PFSK-1 (cell line): ENCODE measurements around the gene PRDM12.

Experiments
- FOXP2 ChIP-seq: optimal IDR thresholded peaks from 2 replicates; pipeline ENCODE3; 2011; ENCODE audit warnings: borderline replicate concordance, control low read depth, inconsistent platforms; ENCODE audit not compliant: insufficient read depth; ENCODE audit errors: extremely low read length, extremely low read depth
- POLR2AphosphoS5 ChIP-seq: IDR thresholded peaks from 2 replicates; pipeline ENCODE4 v1.6.1; 2012; ENCODE audit warnings: low read depth, mild to moderate bottlenecking, control low read depth, low read length, moderate library complexity
- SIN3A ChIP-seq: IDR thresholded peaks from 2 replicates; pipeline ENCODE4 v1.6.1; 2012; ENCODE audit warnings: mild to moderate bottlenecking, low read length, moderate library complexity, borderline replicate concordance; ENCODE audit not compliant: insufficient read depth
- TAF1 ChIP-seq: IDR thresholded peaks from 2 replicates; pipeline ENCODE4 v1.6.1; 2012; ENCODE audit warnings: low read length, control low read depth, borderline replicate concordance; ENCODE audit not compliant: insufficient read depth
- TF ChIP-seq, protein P1 (sequence below), 2 experiments: IDR thresholded peaks; 2 replicates each; pipeline versions ENCODE4 v1.6.1 to v1.8.0; 2011 to 2012; ENCODE audit warnings: low read depth in 2 of 2, low read length in 2 of 2, control low read depth in 1 of 2, inconsistent platforms in 1 of 2, mild to moderate bottlenecking in 1 of 2, moderate library complexity in 1 of 2; ENCODE audit not compliant: insufficient read depth in 1 of 2

The PRDM12 gene

DNA sequence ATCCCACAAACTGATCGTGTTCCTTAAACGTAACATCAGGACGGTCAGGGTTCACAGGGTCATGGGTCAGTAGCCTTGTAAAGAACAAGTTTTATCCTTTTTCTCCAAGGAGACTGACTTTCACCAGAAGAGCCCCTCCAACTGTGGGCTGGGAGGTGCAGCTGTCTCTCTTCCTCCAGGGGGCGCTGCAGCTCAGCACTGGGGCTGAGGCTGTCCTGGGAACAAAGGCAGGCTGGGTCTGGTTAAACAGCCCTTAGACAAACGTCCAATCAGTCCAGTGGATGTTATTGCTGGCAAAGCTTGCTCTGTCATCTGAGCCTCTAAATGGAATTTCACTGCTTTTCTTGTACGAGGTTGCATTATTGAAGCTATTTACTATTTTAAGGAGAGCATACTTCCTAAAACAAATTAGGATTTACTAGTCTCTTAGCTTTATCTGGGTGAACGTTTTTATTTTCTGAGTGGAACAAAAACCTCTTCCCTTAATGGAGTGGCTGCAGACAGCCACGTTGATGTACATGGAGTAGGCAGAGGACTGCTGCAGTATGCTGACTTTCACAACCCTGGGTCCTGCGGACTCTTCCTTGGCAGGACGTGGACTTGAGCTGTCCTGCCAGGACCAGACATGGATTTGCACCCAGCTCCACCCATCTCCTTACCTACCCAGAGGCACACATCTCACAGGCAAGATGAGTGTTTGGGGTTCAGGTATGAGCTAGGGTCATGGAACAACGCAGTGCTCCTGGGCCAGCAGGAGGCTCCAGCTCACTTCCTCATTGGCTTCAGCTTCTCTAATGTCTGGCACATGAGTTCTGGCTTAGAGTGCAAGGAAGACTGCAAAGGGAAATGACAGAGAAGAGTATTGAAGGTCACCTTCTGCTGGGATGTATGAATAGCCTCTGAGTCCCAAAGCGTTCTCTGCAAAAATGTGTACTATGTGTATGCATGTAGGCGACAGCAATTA, 36.9 kb downstream of the PRDM12 start:
- TF ChIP-seq SIN3A (no peak), POLR2AphosphoS5 (peak; percentile 27; the same call in 1 of the 2 replicates)

DNA sequence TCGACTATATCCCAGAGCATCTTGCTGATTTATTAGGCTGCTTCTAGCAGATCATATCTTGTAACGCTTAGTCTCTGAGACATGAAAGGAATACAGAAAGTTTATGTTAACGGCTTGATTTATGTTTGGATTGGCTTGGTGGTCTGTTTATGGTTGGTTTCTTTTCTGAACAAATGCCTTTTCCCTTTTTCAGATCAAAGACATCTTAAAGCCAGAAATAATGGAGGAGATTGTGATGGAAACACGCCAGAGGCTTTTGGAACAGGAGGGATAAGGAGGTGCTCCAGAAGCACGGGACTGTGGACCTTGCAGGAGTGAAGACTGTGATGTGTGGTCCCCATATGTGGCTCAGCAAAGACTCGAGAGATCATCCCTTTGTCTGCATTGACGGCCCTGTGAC, 39.1 kb downstream of the PRDM12 start:
- TF ChIP-seq FOXP2 (no peak), POLR2AphosphoS5 (no peak), TAF1 (no peak), SIN3A (no peak)
- TF ChIP-seq, protein P1, sequence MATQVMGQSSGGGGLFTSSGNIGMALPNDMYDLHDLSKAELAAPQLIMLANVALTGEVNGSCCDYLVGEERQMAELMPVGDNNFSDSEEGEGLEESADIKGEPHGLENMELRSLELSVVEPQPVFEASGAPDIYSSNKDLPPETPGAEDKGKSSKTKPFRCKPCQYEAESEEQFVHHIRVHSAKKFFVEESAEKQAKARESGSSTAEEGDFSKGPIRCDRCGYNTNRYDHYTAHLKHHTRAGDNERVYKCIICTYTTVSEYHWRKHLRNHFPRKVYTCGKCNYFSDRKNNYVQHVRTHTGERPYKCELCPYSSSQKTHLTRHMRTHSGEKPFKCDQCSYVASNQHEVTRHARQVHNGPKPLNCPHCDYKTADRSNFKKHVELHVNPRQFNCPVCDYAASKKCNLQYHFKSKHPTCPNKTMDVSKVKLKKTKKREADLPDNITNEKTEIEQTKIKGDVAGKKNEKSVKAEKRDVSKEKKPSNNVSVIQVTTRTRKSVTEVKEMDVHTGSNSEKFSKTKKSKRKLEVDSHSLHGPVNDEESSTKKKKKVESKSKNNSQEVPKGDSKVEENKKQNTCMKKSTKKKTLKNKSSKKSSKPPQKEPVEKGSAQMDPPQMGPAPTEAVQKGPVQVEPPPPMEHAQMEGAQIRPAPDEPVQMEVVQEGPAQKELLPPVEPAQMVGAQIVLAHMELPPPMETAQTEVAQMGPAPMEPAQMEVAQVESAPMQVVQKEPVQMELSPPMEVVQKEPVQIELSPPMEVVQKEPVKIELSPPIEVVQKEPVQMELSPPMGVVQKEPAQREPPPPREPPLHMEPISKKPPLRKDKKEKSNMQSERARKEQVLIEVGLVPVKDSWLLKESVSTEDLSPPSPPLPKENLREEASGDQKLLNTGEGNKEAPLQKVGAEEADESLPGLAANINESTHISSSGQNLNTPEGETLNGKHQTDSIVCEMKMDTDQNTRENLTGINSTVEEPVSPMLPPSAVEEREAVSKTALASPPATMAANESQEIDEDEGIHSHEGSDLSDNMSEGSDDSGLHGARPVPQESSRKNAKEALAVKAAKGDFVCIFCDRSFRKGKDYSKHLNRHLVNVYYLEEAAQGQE (IDR thresholded peaks at IDR 0.05; ENCODE audit: insufficient read depth in 1 of 2, low read depth in 2 of 2, low read length in 2 of 2), result no peak

DNA sequence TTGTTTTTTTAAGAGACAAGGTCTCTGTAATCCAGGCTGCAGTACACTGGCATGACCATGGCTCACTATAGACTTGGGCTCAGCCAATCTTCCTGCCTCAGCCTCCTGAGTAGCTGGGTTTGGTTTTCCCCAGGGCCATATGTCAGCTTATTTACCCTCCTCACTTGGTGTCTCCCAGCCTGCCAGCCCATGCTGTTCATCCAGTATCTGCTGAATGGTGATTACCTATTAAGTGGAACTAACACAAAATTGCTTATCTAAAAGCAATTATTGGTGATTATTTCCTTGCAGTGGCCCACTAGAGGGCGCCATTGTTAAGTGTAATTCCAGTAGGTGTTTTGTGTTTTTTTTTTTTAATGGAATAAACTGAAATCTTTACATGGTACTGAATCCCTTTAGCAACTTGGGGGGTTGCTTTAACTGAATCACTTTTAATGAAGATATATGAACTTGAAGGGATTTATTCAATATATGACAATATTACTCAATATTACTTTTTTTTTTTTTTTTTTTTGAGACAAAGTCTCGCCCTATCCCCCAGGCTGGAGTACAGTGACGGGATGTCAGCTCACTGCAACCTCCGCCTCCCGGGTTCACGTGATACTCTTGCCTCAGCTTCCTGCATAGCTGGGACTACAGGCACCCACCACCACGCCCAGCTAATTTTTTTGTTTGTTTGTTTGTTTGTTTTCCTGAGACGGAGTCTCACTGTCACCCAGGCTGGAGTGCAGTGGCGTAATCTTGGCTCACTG, 43.0 kb downstream of the PRDM12 start:
- TF ChIP-seq TAF1, result no peak
- TF ChIP-seq, protein P1 (IDR thresholded peaks at IDR 0.05; ENCODE audit: insufficient read depth in 1 of 2, low read depth in 2 of 2, low read length in 2 of 2), result no peak
- TF ChIP-seq POLR2AphosphoS5, result no peak
- no peak for TF ChIP-seq SIN3A
- no peak for TF ChIP-seq FOXP2

DNA sequence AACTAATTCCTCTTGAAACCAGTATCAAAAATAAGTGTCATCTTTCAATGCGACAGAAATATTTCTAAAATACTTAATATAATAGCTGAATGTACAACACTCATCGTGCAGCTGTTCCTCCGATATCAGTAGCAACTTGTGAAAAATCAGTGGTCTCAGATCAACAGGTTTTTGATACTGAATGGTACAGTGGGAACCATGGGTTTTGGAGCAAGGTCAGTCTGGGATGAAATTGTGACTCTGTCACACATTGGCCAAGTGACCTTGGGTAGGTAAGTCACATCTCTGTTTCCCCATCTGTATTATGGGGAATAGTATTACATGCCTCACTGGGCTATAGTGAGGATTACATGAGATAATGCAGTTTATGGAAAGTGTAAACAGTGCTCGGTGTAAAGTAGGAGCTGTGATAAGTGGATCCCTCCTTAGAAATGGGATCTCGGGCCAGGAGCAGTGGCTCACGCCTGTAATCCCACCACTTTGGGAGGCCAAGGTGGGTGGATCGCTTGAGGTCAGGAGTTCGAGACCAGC, 46.5 kb downstream of the PRDM12 start:
- TF ChIP-seq SIN3A (no peak), POLR2AphosphoS5 (no peak), FOXP2 (no peak), TAF1 (no peak)
- TF ChIP-seq, protein P1 (IDR thresholded peaks at IDR 0.05; ENCODE audit: insufficient read depth in 1 of 2, low read depth in 2 of 2, low read length in 2 of 2), result no peak

DNA sequence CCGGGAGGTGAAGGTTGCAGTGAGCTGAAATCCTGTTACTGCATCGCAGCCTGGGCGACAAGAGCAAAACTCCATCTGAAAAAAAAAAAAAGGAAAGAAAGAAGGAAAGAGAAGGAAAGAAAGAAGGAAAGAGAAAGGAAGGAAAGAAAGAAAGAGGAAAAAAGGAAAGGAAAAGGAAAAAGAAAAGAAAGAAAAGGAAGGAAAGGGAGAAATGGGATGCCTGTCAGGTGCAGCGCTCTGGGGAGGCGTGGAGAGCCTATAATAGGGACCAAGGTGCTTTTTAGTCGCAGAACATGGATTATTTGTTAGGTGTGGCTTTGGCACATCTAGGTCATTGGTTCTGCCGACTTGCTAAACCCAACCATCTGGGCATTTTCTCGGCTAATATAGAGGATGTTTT, 47.1 kb downstream of the PRDM12 start:
- TF ChIP-seq POLR2AphosphoS5 (no peak), FOXP2 (no peak), TAF1 (no peak)
- TF ChIP-seq, protein P1 (IDR thresholded peaks at IDR 0.05; ENCODE audit: insufficient read depth in 1 of 2, low read depth in 2 of 2, low read length in 2 of 2), result no peak
